ENCODE measurements around the gene PSMD13.
"Not testable (repeated sequence)": the region's sequence is repeated elsewhere in the genome, so short reads cannot be mapped to it uniquely, and the experiment has no call there.

DNA sequence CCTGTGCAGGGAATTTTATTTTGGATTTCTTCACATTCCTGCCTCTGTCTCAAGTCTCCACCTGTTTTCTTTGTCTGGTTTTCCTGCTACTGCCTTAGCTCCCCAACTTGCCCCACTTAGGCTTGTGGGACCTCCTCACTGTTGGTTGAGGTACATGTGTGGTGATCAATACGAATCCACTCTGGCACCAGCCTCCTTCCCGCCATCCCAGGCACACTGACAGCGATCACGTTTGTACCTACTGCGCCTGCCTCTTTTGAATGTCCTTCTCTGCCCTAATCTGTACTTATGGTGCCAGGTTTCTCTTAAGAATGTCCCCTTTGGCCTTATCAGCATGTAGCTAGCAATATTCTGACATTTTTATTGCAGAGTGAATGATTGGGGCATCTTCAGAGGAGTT, 46.2 kb upstream of the PSMD13 start:
- not testable (repeated sequence) for TF ChIP-seq ZNF274 (IDR thresholded peaks at IDR 0.05; ENCODE audit: low read depth, low read length); SUZ12 (IDR thresholded peaks at IDR 0.05; ENCODE audit: extremely low read depth, insufficient read depth, insufficient read length); YY1 (IDR thresholded peaks at IDR 0.05; ENCODE audit: insufficient read depth, insufficient read length)

Data from NT2/D1 (cell line).